ENCODE measurements around the gene EPHA1.

DNA sequence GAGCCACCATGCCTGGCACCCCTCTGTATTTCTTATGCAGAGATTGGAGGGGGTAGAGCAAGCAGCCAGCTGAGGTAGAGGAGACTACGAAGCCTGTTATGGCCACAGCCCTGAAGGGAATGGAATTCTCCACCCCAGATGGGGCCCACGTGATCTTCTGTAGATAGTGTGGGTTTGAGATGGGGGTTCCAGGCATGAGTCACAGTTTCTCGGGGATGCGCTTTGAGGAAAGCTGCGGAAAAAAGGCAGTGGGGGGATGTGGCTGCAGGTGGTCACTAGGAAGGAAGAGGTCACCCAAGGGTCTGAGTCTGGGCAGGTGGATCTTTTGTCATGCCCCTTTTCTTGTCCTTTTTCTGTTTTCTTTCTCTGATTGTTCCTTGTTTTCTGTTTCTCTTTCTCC is 57.6 kb downstream of the EPHA1 start:
- TF ChIP-seq CTCF (IDR thresholded peaks at IDR 0.05; ENCODE audit: insufficient read depth, low read depth, low read length) (no peak), EZH2 (IDR thresholded peaks at IDR 0.05; ENCODE audit: insufficient read depth, low read length) (no peak)

All from astrocyte (in vitro differentiated cells and primary cell).